Ureter (tissue), 1 donor: ENCODE measurements around the gene DCAF16. TPM values are rescaled to one million over a fixed set of nuclear protein-coding genes. Genes with fewer than 3 reads are reported as not detected.

Source experiments
- DNase-seq: peaks from one replicate; pipeline ENCODE4 v3.0.0-alpha.2; 2020; ENCODE audit warnings: low spot score
- total RNA-seq: library from RNA; stranded (reverse); gene quantifications from one replicate; pipeline ENCODE4 v1.2.4, GENCODE V29; 2023
- donor health status: DM: yes; HTN: yes; CAD: no.

DCAF16 gene
- total RNA-seq, 1 donor from 2014 or later: 51.7 TPM

DNA sequence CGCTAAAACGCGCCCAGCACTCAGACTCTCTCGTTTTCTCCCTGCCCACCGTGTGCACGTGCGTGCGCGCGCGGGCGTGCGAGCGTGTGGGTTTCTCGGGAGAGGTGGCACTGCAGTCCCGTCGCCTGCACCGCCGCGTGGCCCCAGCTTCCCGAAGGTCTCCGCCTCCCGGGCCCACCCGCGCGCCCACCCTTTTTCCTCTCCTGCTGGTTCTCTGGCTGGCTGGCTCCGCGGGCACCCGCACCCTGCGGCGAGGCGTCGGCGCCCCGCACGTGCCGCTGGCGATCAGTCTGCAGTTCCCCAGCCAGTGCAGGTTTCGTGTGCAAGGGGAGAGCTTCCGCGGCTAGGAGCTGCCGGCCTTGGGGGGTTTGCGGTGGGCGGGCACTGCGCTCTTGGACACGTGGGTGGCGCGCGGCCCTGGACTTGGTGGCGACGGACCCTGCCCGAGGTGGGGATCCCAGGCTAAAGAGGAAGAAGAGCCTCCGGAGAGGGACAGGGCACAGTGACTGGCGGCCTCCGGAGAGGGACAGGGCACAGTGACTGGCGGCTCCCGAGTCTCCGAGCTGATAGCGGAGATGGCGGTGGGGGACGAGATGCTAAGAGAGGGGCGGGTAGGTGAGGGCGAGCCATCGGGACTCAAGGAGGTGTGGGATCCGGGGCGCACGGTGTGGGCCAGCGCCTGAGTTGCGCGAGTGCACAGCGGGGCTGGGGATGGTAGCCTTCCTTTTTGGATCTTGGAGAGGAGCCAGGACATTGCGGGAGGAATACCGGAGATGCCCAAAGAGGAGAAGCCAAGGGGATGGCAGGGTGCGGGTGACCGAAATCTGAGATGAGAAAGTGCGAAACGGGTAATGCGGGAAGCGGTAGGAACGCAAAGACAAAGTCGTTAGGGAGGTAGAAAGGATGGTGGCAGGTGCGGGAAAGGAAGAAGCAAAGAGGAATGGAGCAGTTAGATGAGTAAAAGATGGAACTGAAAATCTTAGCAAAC, 29.0 kb downstream of the DCAF16 start, which contains the start of gene FAM184B:
TSS of gene FAM184B (minus strand) at position 322 of the 988 bp plus-strand sequence. CDS start 322 bp downstream, outside the sequence.
- DNase-seq: no peak

DNA sequence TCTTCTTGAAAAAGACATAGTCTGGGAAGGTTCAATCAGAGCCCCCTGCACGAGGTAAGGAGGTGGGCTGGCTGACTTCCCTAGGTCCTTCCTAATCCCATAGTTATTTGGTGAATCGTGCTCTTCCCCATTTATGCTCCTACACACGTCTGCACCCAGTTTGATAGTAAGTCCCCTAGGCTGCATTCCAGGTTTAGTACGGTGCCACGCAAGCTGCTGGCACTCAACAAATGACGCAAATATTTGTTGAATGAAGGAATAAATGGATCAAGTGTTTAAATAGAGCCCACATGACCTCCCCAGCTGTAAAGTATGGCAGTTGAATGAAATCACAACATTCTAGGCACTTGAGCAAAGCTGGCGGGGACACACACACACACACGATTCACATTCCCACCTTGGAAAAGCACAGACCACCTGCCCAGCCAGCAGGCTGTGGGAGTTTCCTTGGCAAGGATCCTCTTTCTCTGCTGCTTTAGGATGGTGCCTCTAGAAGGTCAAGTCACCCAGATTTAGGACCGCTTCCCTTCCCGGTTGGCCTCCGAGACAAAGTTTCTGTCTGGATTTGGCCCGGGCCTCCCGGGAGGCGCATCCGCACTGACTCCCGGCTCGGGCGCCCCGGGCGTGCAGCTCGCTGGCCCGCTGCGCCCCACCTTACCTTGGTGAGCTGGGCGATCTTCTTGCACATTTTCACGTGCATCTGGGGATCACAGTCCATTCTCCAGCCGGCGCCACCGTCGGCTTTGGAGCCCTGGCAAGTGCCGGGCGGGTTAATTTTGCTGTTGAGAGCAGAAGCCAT, 29.9 kb downstream of the DCAF16 start:
- no peak for DNase-seq

DNA sequence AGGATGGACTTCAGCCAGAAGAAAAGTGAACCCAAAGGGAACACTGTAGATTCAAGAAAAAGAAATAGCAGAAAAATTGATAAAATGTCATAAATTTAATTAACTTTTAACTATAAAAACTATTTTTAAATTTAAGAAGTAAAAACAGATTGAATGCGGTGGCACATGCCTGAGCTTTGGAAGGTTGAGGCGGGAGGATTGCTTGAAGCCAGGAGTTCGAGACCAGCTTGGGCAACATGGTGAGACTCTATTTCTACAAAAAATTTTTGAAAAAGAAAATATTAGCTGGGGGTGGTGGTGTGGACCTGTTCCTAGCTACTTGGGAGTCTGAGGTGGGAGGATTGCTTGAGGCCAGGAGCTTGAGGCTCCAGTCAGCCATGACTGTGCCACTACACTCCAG, 32.1 kb downstream of the DCAF16 start:
- DNase-seq: no peak

DNA sequence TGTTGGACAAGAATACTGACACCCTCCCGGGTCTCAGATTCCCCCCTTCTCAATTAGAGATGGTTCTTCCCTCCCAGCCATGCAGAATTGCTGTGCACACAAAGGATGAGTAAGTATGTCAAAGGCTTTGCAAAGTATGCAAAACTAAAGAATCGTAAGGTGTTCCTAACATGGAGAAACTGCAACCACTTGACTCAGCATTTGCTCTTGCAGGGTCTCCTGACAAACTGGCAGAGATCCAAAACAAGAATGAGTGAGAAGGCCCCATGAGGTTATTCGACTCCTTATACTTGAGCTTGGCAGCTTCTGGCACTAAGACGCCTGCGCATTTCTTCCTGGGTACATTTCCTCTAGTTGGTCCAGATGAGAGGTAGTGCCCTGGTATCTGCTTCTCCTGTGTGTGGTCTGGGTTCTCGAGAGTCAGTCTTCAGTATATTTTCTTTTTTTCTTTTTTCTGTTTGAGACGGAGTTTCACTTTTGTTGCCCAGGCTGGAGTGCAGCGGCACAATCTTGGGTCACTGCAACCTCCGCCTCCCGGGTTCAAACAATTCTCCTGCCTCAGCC, 37.3 kb downstream of the DCAF16 start:
- DNase-seq: no peak

DNA sequence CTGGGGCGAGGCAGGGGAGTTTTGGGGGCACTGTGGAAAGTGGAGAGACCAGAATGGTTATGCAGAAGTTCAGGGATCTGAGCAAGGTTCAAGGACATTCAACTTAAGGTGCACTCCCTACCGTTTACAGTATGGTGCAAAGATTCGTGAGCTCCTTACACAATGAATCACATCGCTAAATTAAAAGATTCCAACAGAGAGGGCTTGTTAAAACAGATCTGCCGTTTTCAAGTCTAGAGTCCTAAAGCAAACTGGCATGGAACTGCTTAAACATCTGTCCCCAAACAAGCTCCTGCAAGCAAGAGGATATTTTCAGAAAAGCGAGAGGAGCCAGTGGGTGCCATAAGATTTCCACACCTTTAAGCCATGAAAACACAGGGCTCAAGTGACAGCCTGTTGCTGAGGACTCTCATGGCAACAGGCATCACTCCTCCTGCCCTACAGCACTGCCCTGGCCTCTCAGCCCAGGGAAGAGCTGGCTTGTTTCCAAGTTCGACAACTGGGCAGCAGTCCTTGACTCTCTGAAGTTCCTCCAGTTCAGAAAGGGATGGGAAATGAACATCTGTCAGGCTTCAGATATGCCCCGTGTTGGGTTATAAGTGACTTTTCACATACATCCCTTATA, 39.2 kb downstream of the DCAF16 start:
- no peak for DNase-seq

DNA sequence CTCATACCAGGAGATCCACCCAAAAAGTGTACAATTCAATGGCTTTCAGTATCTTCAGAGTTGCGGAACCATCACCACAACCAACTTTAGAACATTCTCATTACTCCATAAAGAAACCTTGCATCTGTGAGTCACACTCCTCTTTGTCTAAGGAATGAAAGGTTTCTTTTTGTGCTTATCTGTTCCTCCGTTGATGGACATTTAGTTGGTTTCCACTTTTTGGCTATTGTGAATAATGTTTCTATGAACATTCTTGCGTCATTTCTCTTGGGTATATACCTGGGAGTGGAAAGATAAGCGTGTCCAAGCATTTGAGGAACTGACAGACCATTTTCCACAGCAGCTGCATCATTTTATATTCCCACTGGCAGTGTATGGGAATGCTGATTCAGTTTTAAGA, 39.7 kb downstream of the DCAF16 start:
- no peak for DNase-seq

DNA sequence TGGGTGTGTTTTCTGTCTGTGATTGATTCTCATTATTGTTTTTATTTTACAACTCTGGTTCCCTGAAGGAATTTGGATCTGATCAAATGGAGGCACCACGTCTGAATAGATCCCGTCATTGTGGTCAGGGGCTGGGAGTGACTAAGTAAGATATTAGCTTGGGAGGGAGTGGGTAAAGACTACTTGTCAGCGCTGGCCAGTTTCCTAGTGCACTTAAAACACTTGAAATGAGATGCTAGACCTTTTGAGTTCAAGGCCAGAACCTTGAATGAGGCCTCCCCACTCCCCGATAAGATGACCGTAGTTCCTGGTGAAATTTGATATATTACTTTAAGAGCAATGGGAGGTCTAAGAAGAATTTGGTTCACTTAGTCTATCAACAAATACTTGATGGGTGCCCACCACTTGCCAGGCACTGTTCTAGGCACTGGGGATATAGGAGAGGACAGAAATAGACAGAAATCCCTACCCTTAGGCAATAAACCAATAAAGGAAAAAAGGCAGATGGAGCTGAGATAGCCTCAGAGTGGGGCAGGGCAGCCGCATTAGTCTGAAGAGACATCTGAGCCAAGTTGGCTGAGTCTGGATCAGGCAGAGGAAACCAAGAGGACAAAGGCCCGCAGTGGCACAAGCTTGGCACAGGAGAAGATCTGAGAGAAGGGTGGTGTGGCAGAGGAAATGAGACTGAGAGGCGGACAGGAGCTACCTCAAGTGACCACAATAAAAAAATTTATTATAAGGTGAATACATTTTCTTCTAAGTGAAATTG, 41.0 kb downstream of the DCAF16 start:
- DNase-seq: no peak

DNA sequence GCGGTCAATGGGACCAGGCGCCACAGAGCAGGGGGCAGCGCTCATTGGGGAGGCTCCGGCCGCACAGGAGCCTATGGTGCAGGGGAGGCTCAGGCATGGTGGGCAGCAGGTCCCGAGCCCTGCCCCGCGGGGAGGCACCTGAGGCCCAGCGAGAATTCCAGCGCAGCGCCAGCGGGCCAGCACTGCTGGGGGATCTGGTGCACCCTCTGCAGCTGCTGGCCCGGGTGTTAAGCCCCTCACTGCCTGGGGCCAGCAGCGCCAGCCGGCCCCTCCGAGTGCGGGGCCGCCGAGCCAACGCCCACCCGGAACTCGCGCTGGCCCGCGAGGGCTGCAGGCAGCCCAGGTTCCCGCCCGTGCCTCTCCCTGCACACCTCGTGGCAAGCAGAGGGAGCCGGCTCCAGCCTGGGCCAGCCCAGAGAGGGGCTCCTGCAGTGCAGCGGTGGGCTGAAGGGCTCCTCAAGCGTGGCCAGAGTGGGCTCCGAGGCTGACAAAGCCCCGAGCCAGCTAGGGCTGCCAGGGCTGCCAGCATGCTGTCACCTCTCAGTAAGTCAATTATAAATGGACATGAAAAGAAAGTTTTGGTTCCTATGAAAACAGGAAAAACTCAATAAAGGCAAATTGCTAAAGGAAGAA, 43.6 kb downstream of the DCAF16 start:
- no peak for DNase-seq

DNA sequence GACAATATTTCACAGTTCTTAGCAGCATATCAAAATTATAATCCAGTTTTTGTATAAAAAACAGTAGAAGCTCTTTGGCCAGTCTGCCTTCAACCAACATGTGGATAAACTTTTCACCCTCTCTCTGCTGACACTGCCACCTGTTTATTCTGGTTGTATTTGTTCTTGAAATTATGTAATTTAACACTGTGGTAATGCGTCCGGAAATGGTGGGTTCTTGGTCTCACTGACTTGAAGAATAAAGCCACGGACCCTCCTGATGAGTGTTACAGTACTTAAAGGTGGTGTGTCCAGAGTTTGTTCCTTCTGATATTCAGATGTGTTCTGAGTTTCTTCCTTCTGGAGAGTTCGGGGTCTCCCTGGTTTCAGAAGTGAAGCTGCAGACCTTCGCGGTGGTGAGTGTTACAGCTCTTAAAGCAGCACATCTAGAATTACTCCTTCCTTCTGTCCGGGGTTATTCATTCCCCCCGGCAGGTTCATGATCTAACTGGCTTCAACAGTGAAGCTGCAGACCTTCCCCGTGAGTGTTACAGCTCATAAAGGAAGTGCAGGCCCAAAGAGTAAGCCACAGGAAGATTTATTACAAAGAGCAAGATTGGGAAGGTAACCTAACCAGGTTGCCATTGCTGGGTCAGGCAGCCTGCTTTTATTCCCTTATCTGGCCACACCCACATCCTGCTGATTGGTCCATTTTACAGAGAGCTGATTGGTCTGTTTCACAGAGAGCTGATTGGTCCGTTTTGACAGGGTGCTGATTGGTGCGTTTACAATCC, 44.9 kb downstream of the DCAF16 start:
- DNase-seq: no peak

DNA sequence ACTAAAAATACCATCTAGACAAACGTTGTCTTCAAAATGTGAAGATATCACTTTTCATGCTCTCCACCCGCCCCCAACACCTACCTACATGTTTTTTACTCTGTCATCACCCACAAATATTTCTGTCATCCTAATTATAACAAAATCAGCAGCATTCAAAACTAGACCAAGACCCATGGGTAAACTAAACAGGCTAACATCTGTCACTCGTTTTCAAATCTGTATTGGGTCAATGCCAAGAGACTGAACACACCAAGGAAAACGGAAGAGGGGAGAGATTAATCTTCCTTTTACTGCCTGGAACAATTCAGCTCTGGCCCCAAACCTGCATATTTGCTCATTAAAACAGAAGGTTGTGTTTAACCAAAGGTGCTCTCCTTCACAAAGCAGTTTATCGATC, 46.6 kb downstream of the DCAF16 start:
- no peak for DNase-seq

DNA sequence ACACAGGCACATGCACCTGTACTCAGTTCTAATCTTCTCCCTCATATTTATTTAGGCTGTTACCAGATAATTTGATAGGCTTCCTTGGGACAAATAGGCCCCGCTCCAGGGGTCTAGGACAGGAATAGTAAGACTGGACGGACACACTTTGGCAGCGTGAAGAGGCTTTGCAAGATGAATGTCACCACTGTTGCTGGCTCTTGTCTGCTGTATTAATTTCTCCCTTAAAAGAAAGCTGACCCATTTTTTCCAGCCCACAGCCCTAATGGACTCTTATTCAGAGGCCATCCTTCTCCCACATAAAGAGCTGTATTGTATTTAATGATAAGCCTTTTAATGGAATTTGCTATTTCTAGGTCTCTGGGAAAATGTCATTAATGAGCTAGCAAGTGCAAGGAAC, 47.1 kb downstream of the DCAF16 start:
- DNase-seq: no peak

DNA sequence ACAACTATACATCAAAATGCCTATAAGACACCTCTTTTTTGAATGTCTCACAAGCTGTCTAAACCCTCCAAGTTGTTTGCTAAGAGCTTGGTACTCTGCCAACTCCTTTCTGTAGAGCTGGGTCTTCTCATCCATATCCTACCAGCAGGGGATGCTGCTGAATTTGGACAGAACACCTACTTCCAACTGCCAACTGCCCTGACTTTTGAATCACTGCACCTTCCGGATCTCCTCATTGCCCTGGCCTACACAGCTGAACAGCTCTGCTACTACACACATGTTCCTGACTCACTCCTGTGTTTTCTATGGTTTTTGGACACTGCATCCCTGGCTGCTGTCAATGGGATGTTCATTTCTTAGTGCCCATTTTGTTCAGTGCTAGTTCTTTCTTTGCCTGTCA, 47.8 kb downstream of the DCAF16 start:
- DNase-seq: no peak

DNA sequence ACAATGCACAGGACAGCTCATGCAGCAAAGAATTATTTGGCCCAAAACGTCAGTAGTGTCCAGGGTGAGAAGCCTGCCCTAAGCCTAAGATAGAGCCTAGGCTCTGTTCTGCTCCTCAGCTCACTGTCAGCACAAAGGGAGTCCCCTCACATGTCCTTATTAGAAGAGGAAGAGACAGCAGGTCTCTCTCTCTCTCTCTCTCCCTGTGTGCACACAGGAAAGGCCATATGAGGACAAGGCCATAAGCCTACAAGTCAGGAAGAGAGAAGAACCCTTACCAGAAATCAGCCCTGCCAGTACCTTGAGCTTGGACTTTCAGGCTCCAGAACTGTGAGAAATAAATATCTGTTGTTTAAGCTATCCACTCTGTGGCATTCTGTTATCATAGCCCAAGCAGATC, 49.5 kb downstream of the DCAF16 start:
- DNase-seq: no peak

DNA sequence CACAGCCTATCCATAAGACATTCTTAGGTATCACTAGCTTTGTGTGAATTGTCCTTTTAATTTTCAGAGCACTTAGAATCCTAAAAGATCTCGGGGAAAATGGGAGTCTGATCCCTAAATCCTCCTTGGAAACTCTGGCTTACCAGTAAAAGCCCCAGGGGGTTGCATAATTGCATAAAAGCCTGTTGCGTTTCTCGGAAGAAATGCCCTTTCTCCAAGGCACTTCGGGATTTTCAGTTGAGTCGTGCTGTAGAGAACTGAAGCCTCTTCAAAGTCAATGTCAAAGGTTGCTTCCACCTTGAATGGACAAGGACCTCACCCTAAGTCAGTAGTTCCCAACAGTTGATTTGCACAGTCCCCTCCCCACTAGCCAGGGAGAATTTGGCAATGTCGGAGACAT, 49.9 kb downstream of the DCAF16 start:
- DNase-seq: no peak

DNA sequence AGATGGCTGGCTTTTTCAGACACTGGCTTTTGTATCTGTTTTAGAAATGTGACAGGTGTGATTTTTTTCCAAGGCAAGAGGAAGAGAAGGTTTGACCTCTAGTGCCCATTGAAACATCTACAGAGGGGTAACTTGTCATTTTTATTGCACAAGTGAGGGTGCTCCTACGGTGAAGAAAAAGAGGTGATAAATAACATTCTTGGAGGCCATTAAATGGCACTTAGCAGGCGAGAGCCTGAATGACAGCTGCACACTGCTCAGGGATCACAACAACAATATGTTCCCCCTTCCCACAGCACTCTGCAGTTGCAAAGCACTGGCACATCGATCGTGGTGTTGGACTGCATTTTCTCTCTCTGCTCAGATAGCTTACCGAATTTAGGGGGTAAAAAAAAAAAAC, 52.1 kb downstream of the DCAF16 start:
- DNase-seq: no peak

DNA sequence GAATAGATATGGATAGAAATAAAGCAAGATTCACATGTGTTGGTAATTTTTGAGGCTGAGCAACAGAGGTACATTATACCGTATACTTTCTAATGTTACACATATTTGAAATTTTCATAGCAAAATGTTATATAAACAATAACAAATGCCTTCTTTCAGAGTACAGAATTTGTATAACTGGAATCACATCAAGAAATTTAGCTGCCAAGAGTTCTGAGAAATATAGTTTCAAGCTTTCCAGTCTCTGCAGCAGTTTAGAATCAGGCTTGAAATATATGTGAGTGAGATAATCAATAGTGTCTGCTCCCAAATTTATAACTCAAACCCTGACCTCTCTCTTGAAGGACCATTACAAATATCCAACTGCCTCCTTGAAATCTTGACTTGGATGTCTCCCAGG, 52.9 kb downstream of the DCAF16 start:
- no peak for DNase-seq

DNA sequence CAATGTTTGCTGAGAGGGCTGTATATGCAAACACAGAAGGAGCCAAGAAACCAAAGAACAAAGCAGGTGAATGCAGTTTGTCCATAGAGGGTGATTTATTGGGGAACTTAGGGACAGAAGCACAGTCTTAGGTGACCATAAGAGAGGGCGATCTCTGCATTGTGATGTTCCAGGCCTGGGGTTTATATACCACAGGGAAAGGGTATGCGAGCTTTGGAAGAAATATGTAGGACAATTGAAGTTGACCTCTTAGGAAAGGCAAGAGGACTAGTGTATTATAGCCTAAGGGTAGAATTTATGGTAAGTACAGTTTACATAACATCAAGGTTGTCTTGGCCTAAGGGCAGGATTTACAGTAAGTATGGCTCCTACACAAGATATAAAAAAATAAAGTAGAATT, 56.9 kb downstream of the DCAF16 start:
- DNase-seq: no peak
